NCI-H2029 (cell line): ENCODE data around the gene MYADM.
"Not testable (repeated sequence)": the region's sequence is repeated elsewhere in the genome, so short reads cannot be mapped to it uniquely, and the experiment has no call there.

Experiments used
- DNase-seq: peaks from one replicate; lab custom pipeline; 2025; lab: John Stamatoyannopoulos, UW

Gene MYADM

GRCh38 chr19:53868892-53869804, 1.5 kb downstream of the MYADM start:
- DNase-seq, result peak; percentile 79

DNA sequence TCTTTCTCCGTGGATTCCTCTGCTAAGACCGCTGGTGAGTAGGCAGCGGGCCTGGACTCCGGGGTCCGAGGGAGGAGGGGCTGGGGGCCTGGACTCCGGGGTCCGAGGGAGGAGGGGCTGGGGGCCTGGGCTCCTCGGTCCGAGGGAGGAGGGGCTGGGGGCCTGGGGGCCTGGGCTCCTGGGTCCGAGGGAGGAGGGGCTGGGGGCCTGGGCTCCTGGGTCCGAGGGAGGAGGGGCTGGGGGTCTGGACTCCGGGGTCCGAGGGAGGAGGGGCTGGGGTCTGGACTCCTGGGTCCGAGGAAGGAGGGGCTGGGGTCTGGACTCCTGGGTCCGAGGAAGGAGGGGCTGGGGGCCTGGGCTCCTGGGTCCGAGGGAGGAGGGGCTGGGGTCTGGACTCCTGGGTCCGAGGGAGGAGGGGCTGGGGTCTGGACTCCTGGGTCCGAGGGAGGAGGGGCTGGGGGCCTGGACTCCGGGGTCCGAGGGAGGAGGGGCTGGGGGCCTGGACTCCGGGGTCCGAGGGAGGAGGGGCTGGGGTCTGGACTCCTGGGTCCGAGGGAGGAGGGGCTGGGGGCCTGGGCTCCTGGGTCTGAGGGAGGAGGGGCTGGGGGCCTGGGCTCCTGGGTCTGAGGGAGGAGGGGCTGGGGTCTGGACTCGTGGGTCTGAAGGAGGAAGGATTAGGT, 2.3 kb downstream of the MYADM start:
- not testable (repeated sequence) for DNase-seq

GRCh38 chr19:53870485-53870844, 2.8 kb downstream of the MYADM start:
- DNase-seq, result no peak

GRCh38 chr19:53871454-53871853, 3.8 kb downstream of the MYADM start:
- DNase-seq, result no peak

GRCh38 chr19:53872762-53873161, 5.1 kb downstream of the MYADM start:
- no peak for DNase-seq

DNA sequence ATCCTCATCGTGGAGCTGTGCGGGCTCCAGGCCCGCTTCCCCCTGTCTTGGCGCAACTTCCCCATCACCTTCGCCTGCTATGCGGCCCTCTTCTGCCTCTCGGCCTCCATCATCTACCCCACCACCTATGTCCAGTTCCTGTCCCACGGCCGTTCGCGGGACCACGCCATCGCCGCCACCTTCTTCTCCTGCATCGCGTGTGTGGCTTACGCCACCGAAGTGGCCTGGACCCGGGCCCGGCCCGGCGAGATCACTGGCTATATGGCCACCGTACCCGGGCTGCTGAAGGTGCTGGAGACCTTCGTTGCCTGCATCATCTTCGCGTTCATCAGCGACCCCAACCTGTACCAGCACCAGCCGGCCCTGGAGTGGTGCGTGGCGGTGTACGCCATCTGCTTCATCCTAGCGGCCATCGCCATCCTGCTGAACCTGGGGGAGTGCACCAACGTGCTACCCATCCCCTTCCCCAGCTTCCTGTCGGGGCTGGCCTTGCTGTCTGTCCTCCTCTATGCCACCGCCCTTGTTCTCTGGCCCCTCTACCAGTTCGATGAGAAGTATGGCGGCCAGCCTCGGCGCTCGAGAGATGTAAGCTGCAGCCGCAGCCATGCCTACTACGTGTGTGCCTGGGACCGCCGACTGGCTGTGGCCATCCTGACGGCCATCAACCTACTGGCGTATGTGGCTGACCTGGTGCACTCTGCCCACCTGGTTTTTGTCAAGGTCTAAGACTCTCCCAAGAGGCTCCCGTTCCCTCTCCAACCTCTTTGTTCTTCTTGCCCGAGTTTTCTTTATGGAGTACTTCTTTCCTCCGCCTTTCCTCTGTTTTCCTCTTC, 6.3 kb downstream of the MYADM start:
- no peak for DNase-seq

DNA sequence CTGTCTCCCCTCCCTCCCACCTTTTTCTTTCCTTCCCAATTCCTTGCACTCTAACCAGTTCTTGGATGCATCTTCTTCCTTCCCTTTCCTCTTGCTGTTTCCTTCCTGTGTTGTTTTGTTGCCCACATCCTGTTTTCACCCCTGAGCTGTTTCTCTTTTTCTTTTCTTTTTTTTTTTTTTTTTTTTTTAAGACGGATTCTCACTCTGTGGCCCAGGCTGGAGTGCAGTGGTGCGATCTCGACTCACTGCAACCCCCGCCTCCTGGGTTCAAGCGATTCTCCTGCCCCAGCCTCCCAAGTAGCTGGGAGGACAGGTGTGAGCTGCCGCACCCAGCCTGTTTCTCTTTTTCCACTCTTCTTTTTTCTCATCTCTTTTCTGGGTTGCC, 6.9 kb downstream of the MYADM start:
- DNase-seq, result no peak

- DNase-seq, result no peak
Measured at GRCh38 chr19:53875602-53876325, 8.1 kb downstream of the MYADM start.

DNA sequence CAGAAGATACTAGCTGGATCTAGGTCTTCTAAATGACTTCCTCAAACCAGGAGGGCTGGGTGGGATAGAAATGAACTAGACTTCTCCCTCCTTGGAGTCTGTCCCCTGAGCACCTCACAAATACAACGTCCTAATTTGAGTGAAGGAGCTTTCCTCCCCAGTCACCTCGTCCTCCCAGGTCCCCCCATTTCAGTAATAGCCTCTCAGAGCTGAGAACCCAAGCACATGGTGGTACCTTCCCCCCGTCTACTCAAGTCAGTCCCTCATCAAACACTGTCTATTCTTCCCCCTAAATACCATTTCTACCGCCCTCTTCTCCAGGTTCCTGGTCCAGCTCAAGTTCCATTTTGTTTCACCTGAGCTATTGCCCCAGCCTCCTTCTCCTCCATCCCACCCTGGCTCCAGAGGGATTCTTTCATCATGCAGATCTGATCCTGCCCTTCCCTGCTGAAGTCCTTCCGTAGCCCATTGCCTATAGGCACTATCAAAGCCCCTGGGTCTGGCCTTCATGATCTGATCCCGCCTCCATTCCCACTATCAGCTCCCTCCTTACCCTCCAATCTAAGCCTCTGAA, 9.1 kb downstream of the MYADM start:
- no peak for DNase-seq

DNA sequence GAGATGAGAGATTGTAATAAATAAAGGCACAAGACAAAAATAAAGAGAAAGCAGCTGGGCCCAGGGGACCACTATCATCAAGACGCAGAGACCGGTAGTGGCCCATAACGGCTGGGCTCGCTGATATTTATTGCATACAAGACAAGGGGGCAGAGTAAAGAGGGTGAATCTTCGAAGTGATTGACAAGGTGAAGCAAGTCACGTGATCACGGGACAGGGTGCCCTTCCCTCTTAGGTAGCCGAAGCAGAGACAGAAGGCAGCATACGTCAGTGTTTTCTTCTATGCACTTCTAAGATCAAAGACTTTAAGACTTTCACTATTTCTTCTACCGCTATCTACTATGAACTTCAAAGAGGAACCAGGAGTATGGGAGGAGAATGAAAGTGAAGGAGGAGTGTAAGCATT, 9.7 kb downstream of the MYADM start:
- DNase-seq, result no peak

DNA sequence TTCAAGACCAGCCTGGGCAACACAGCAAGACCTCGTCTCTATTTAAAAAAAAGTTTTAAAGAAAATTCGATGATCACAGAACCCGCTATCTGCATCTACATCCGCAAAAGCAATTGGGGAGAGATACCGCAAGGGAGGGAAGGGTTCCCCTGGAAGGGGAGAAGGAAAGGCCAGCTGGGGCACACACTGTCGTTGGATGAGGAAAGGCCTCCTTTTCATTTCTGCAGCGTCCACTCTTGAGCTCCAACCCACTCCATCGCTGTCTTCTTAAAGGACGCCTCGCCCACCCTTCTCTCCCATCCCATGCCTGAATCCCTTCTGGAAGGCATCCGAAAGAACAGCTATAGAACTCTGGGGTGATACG, 11.1 kb downstream of the MYADM start:
- DNase-seq, result no peak

- DNase-seq, result peak; percentile 85
Measured at GRCh38 chr19:53879140-53880081, 11.7 kb downstream of the MYADM start.

DNA sequence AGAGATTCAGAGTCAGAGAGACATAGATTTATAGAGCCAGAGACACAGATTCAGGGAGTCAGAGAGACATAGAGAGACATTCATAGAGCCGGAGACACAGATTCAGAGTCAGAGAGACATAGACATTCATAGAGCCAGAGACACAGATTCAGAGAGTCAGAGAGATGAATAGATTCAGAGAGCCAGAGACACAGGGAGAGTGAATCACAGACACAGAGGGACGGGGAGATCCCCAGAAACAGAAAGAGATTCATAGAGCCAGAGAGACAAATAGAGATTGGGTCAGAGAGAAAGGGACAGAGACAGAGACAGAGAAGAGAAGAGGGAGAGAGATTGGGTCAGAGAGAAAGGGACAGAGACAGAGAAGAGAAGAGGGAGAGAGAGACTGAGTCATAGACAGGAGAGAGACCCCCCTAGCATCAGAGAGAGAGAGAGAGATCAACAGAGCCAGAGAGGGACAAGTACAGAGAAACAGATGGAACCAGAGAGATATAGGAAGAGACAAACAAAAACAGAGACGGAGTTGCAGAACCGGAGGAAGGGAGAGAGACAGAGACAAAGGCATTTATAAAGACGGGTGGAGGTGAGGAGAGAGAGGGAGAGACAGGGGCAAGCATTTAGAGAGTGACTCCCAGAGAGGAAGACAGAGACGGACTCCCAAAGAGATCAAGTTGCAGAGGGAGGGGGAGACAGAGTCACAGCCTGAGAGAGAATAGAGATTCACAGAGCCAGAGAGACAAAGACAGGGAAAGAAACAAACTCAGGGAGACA, 13.2 kb downstream of the MYADM start:
- DNase-seq, result no peak

GRCh38 chr19:53881482-53882390, 14.1 kb downstream of the MYADM start, which contains the start of gene PRKCG:
TSS of gene PRKCG (plus strand) at chr19:53882197. CDS start at chr19:53882495, 298 bp downstream.
- DNase-seq, result no peak

GRCh38 chr19:53882391-53883050, 14.8 kb downstream of the MYADM start:
- DNase-seq, result no peak

- DNase-seq, result no peak
Measured at GRCh38 chr19:53883231-53883661, 15.6 kb downstream of the MYADM start.

DNA sequence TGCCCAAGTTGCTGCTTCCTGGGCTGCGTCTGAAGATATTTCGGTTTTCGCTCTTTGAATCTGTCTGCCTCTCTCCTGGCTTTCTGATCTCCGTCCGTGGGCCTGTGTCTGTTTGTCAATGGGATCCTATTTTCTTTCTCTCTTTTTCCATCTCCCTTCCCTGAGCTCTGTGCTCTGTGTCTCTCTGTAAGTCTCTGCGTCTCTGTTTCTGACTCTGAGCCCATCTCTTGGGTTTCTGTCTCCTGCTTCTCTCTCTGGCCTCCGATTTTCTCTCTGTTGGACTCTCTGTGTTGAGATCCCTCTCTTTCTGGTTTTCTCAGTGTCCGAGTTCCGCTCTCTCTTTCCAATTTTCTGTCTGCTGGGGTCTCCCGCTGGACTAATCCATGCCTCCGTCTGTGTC, 16.1 kb downstream of the MYADM start:
- no peak for DNase-seq

GRCh38 chr19:53884256-53884655, 16.6 kb downstream of the MYADM start:
- DNase-seq, result no peak
